PC-9 (cell line): Measurements from ENCODE around the gene RER1.
"Not testable (repeated sequence)": the region's sequence is repeated elsewhere in the genome, so short reads cannot be mapped to it uniquely, and the experiment has no call there.

Experiments used
- CTCF ChIP-seq: fragments of 200-600 bp; sonication (generic); conservative IDR thresholded peaks from 2 replicates; pipeline ENCODE4 v1.6.1; 2017; ENCODE audit warnings: mixed run types, antibody characterized with exemption, mild to moderate bottlenecking, moderate library complexity
- EZH2 ChIP-seq: fragments of 200-600 bp; sonication (generic); IDR thresholded peaks from 2 replicates; pipeline ENCODE4 v1.8.0; 2017; ENCODE audit warnings: antibody characterized with exemption, low read depth

DNA sequence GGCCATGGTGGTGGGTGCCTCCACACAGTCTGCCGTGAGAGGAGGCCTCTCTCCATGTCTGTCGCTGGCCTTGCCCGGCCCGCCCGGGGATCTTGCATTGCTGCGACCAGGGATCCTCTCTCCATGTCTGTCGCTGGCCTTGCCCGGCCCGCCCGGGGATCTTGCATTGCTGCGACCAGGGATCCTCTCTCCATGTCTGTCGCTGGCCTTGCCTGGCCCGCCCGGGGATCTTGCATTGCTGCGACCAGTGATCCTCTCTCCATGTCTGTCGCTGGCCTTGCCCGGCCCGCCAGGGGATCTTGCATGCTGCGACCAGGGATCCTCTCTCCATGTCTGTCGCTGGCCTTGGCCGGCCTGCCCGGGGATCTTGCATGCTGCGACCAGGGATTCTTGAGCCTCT lies 48.7 kb downstream of the RER1 start:
- not testable (repeated sequence) for TF ChIP-seq CTCF, EZH2
